ENCODE data around the gene VPS39.

Gene VPS39

DNA sequence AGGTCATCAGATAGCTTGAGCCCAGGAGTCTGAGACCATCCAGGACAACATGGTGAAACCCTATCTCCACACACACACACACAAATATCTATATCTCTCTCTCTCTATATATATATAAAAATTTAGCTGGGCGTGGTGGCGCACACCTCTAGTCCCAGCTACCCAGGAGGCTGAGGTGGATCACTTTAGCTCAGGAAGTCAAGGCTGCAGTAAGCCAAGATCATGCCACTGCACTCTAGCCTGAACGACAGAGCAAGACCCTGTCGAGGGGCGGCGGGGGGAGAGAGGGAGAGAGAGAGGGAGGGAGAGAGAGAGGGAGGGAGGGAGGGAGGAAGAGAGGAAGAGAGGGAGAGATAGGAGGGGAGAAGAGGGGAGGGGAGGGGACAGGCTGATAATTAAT is 79.6 kb downstream of the VPS39 start:
- Histone ChIP-seq H3K79me2 (ENCODE audit: insufficient read depth, low read depth) (no peaks in the 10 kb centered on the region), H3K9ac (no peak overlapping the region), H4K20me1 (ENCODE audit: insufficient read depth) (no peaks in the 10 kb centered on the region), H3K4me2 (no peak overlapping the region), H3K27ac (no peak overlapping the region), H3K4me1 (ENCODE audit: low read depth, poor library complexity, severe bottlenecking) (no peaks in the 10 kb centered on the region), H2AFZ (ENCODE audit: low read depth) (no peak overlapping the region), H3K4me3 (IDR thresholded peaks at IDR 0.05; ENCODE audit: insufficient read depth, low read depth, low read length) (no peak overlapping the region), H3K27me3 (ENCODE audit: insufficient read depth, low read depth) (no peaks in the 10 kb centered on the region), H3K36me3 (ENCODE audit: insufficient read depth) (no peaks in the 10 kb centered on the region)
- TF ChIP-seq, protein P1, sequence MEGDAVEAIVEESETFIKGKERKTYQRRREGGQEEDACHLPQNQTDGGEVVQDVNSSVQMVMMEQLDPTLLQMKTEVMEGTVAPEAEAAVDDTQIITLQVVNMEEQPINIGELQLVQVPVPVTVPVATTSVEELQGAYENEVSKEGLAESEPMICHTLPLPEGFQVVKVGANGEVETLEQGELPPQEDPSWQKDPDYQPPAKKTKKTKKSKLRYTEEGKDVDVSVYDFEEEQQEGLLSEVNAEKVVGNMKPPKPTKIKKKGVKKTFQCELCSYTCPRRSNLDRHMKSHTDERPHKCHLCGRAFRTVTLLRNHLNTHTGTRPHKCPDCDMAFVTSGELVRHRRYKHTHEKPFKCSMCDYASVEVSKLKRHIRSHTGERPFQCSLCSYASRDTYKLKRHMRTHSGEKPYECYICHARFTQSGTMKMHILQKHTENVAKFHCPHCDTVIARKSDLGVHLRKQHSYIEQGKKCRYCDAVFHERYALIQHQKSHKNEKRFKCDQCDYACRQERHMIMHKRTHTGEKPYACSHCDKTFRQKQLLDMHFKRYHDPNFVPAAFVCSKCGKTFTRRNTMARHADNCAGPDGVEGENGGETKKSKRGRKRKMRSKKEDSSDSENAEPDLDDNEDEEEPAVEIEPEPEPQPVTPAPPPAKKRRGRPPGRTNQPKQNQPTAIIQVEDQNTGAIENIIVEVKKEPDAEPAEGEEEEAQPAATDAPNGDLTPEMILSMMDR (conservative IDR thresholded peaks at IDR 0.05; ENCODE audit: low read depth, low read length) = no peak

DNA sequence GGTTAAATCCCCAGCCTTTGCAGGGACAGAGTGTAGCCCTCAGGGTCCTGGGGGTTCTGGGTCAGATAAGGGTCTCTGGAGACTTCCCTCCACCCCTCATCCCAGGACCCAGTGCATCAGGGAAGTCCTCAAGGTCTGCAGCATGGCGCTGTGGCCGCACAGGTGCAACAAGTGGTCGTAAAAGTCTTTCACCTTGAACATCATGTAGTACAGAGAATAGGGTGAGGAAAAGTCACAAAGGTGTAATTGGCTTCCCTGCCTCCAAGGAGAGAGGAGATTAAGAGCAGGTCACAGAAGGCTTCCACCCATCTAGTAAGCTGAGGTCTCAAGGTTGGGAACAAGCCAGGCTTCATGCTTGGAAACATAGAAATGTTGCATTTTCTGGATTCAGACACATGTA is 84.6 kb downstream of the VPS39 start:
- no peak overlapping the region for H3K9ac ChIP-seq
- TF ChIP-seq, protein P1 (conservative IDR thresholded peaks at IDR 0.05; ENCODE audit: low read depth, low read length) = no peak
- no peak overlapping the region for H3K27ac ChIP-seq
- H2AFZ ChIP-seq (ENCODE audit: low read depth) = no peak overlapping the region
- no peak overlapping the region for H3K4me3 ChIP-seq (IDR thresholded peaks at IDR 0.05; ENCODE audit: insufficient read depth, low read depth, low read length)
- H4K20me1 ChIP-seq (ENCODE audit: insufficient read depth) = no peaks in the 10 kb centered on the region
- H3K36me3 ChIP-seq (ENCODE audit: insufficient read depth) = no peaks in the 10 kb centered on the region
- no peak overlapping the region for H3K4me2 ChIP-seq
- no peaks in the 10 kb centered on the region for H3K79me2 ChIP-seq (ENCODE audit: insufficient read depth, low read depth)
- H3K27me3 ChIP-seq (ENCODE audit: insufficient read depth, low read depth) = no peaks in the 10 kb centered on the region
- H3K4me1 ChIP-seq (ENCODE audit: low read depth, poor library complexity, severe bottlenecking) = no peaks in the 10 kb centered on the region

DNA sequence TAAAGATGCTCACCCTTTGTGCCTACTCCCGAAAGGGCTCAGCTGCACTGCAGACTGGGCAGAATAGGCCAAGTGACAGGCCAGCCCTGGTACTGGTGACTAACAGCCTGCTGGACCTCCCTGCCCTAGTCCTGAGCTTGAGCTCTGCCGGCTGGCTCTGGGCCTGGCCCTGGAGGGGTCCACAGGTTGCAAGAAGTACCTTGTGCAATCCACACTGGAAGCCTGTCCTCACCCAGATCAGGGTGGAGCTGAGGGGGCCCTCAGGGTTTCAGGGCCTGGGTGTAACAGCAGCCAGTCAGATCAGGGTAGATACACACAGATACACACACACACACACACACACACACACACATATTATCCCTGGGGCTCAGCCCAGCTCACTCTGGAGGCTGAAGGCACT is 86.4 kb downstream of the VPS39 start:
- no peaks in the 10 kb centered on the region for H3K4me1 ChIP-seq (ENCODE audit: low read depth, poor library complexity, severe bottlenecking)
- no peaks in the 10 kb centered on the region for H3K36me3 ChIP-seq (ENCODE audit: insufficient read depth)
- no peaks in the 10 kb centered on the region for H3K27me3 ChIP-seq (ENCODE audit: insufficient read depth, low read depth)
- no peak overlapping the region for H3K9ac ChIP-seq
- H3K4me2 ChIP-seq = no peak overlapping the region
- TF ChIP-seq, protein P1 (conservative IDR thresholded peaks at IDR 0.05; ENCODE audit: low read depth, low read length) = no peak
- H3K79me2 ChIP-seq (ENCODE audit: insufficient read depth, low read depth) = no peaks in the 10 kb centered on the region
- no peak overlapping the region for H2AFZ ChIP-seq (ENCODE audit: low read depth)
- no peak overlapping the region for H3K27ac ChIP-seq
- H3K4me3 ChIP-seq (IDR thresholded peaks at IDR 0.05; ENCODE audit: insufficient read depth, low read depth, low read length) = no peak overlapping the region
- H4K20me1 ChIP-seq (ENCODE audit: insufficient read depth) = no peaks in the 10 kb centered on the region

DNA sequence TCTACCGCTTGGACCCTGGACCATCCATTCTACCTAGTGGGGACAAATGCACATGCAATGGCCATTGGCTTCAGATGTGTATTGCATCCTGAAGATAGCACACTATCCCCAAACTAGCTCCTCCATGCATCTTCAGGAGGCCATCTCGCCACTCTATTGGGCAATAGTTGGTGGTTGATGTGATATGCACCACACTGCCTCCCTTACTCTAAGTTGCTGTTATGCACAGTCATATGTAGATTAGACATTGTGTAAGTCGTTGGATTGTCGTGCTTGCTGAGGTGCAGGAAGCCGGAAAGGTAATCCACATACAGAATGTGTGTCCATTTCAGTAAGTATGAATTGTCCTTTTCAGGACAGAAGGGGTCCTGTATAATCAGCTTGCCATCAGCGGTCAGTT is 87.1 kb downstream of the VPS39 start:
- H3K4me2 ChIP-seq = no peak overlapping the region
- H3K27ac ChIP-seq = no peak overlapping the region
- no peak overlapping the region for H3K9ac ChIP-seq
- H3K4me1 ChIP-seq (ENCODE audit: low read depth, poor library complexity, severe bottlenecking) = no peaks in the 10 kb centered on the region
- no peak overlapping the region for H3K4me3 ChIP-seq (IDR thresholded peaks at IDR 0.05; ENCODE audit: insufficient read depth, low read depth, low read length)
- H3K79me2 ChIP-seq (ENCODE audit: insufficient read depth, low read depth) = no peaks in the 10 kb centered on the region
- no peaks in the 10 kb centered on the region for H4K20me1 ChIP-seq (ENCODE audit: insufficient read depth)
- H3K36me3 ChIP-seq (ENCODE audit: insufficient read depth) = no peaks in the 10 kb centered on the region
- no peak overlapping the region for H2AFZ ChIP-seq (ENCODE audit: low read depth)
- H3K27me3 ChIP-seq (ENCODE audit: insufficient read depth, low read depth) = no peaks in the 10 kb centered on the region
- TF ChIP-seq, protein P1 (conservative IDR thresholded peaks at IDR 0.05; ENCODE audit: low read depth, low read length) = no peak

DNA sequence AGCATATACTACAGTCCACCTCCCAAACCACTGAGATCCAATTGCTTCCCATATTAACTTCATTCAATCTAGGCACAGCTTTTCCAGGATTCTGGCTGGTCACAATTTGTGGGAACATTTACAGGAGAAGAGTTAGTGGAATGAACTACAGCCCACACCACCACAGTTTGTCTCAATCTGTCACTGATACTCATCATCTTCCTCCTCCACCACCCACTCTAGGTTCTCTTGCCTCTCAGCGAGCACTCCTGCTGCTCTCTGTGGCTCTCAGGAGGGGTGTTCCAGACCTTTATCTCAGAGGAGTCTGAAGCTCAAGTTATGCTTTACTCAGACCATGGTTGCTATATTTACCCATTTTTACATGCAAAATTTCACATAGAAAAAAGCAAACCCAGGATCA is 87.8 kb downstream of the VPS39 start:
- H3K4me2 ChIP-seq = no peak overlapping the region
- no peaks in the 10 kb centered on the region for H3K79me2 ChIP-seq (ENCODE audit: insufficient read depth, low read depth)
- H3K9ac ChIP-seq = no peak overlapping the region
- H3K27me3 ChIP-seq (ENCODE audit: insufficient read depth, low read depth) = no peaks in the 10 kb centered on the region
- no peaks in the 10 kb centered on the region for H3K4me1 ChIP-seq (ENCODE audit: low read depth, poor library complexity, severe bottlenecking)
- no peak overlapping the region for H3K4me3 ChIP-seq (IDR thresholded peaks at IDR 0.05; ENCODE audit: insufficient read depth, low read depth, low read length)
- no peaks in the 10 kb centered on the region for H4K20me1 ChIP-seq (ENCODE audit: insufficient read depth)
- H3K27ac ChIP-seq = no peak overlapping the region
- H2AFZ ChIP-seq (ENCODE audit: low read depth) = no peak overlapping the region
- no peaks in the 10 kb centered on the region for H3K36me3 ChIP-seq (ENCODE audit: insufficient read depth)
- TF ChIP-seq, protein P1 (conservative IDR thresholded peaks at IDR 0.05; ENCODE audit: low read depth, low read length) = no peak

All from KMS-11 (cell line).